Stimulated activated CD8-positive, alpha-beta memory T cell treated with anti-CD3 and anti-CD28 coated beads, Interleukin-4, amount 100 ng/mL, for 24 hours (primary cell): ENCODE measurements around the gene CHMP4A.

Experiments used
- DNase-seq: peaks from one replicate; pipeline ENCODE4 v3.0.0-alpha.2; 2020; ENCODE audit warnings: low read depth

CHMP4A gene

DNA sequence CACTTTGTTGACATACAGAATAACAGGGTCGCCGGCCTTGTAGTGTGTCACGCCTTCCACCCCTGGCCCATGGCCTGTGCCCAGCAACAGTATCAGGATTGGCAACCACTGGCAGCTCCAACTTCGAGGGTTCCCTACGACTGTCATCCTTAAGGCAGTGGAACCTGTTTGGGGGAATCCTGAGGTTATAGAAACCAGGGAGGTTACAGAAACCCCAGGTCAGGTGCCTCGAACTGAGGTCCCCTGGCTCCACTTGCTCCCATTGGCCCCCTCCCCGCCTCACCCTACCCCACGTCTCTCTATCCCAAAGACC lies 18.5 kb downstream of the CHMP4A start:
- DNase-seq = no peak

DNA sequence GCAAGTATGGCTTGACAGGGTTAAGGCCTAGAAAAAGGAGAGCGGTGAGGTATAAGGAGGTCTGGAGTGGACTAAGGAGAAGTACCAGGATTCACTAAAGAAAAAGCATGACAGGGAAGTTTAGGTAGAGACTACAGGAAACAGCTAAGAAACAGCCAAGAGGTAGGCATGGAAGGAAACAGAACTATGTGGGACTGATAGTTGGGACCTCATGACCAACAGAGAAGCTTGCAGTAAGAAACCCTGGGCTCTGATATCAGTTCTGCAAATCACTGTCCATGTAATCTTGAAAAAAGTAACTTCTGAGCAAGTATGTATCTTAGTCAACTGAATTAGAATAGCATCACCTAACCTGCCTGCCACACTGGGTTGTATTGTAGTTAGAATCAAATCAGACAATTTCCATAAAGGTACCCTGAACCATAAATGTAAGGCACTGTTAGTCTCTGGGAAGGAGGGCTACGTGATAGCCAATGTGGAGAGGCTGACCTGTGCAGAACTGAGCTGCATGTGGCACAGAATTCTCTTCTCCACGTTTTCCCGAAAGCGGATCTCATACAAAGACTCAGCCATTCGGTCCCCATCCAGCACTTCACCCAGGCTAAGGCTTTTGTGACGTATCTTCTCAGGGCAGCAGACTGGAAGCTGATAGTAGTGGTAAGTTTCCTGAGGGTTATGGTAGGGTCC lies 19.0 kb downstream of the CHMP4A start:
- no peak for DNase-seq

DNA sequence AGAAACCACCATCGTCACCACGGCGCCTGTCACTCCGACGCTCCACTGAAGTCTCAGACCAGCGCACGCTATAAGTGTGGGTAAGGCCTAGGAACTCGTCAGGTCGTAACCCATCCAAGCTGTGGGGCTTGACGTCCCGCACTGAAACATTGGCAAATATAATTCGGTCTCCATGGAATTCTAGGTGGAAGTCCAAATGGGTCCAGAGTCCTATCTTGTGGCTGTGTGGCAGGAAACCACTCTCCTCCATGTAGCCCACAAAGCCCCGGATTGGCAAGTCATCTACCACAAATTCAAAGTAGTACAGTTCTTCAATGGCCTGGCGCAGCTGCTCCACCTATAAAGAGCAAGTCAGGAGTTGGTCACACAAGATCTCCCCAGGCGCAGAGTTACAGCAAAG lies 20.4 kb downstream of the CHMP4A start:
- DNase-seq = no peak

DNA sequence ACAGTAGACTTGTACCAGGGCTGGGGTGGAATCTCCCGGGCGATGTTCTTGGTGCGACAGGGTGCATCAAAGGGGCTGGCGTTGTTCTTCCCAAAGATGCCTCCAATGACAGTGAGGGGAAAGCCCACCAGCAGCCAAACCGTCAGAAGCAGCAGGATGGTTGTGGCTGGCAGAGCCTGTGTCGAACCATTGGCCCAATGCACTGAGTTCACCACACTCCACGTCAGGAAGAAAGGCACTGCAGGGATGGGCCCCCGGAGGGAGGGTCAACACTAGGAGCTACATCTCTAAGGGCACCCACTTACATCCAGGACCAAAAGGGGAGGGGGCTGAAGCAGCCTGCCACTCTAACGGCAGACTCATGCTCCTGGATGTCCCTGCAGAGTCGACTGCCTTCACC lies 22.9 kb downstream of the CHMP4A start:
- no peak for DNase-seq

DNA sequence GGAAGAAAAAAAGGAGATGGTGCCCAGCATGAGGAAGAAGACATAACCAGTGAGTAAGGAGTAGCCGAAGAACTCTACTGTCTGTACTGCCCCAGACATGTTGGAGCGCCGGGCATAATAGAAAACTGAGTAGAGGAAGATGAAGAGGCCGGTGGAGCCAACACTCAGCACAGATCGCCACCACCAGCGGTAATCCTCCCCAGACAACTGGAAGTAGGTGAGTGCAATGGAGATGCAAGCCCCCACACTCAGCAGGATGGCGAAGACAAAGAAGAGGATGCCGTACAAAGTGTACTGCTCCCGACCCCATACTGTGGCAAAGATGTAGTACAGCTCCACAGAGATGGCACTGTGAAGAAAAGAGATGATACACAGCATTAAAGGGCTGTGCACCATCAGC lies 23.8 kb downstream of the CHMP4A start:
- no peak for DNase-seq

DNA sequence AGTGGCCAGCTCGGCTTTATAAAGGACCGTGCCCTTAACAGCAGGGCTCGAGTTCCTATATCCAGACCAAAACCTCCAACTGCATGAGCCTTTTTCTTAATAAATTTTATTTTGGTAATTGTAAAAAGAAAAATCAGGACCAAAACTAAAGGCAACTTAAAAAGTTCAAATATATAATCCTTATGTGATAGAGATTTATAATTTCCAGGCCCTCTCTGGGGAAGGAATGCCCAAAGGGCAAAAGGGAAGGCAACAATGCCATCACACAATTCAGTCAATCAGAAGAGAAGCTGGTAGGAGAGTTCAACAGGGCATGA lies 24.3 kb downstream of the CHMP4A start:
- no peak for DNase-seq

DNA sequence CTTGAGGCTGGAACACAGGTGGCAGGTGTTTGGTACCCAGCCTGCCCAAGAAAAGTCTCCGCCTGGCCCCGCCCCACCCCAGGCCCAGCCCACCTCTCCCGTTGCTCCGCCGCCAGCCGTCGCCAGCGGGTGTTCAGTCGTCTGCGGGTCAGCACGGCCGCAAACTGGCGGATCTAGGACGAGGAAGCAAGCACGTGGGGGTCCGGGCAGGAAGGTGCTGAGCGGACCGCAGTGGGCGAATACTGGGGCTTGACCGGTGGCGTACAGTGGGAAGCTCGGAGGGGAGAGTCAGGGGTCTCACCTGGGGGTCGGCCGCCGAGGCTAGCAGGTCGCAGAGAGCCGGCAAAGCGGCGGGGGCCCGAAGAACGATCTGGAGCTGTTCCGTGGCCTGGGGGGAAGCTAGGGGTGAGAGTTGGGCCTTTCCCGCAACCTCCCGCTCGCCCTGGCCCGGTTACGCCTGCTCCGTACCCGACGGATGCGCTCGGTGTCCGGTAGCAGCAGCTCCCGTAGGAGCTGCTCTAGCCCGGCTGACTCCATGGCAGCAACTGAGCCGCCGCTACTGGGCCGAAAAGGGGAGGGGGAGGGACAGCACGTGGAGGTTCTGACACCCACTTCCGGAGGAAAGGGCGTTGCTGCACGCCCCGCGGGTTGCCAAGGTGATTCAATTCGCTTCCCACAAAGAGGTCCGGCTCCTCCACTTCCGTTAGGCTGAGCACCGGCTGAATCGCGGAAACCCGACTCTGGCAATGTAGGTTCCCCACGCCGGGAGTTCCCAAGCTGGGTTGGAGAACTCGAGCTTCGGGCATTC lies 24.8 kb downstream of the CHMP4A start, which contains the start of gene IPO4:
IPO4 (minus strand) TSS at position 566 of the 808 bp plus-strand sequence; CDS start at position 537, 29 bp downstream.
- peak; percentile 92 for DNase-seq

DNA sequence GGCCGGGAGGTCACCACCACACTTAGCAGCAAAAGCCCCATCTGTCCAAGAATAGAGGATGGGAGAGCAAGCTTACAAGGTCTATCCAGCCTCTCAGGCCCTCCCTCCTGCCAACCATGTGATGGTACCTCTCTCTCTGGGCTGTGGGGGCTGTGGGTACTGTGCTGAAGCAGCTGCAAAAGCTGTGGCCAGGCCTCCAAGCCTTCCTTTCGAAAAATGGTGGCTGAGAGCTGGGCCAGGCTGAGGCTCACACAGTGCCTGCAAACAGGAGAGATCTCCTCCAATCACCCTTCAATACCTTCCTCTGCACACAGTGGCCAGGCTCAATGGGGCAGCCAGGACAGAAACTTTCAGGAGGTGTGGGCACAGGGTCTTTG lies 25.8 kb downstream of the CHMP4A start:
- DNase-seq = no peak

DNA sequence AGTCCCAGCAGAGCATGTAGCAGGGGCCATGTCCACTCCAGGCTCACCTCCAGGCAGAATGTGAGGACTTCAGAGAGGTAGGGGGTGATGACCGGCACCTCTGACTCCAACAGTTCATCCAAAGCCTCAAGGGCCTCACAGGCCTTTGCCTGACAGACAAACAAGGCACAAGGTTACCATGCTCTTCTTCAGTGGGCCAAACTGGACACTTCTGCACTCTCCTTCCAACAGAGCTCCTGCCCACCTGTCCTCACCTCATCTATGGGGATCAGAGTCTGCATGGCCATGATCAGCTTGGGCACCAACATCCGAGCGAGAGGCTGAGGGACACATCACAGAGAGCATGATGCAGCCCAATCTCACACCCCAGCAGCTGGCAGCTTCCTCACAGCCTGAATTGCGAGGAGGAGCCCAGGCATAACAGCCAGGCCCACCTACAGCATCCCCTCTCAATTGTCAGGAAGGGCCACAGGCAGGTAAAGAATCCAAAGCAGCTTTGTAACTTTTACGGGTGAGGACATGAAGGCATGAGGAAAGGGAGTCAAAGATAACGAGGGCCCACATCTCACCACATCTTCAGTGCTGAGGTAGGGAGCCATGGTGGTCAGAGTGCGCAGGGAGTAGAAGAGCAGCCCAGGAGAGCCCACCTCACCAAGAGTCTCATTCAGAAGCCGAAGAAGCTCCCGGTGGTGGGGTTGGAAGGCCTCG lies 26.3 kb downstream of the CHMP4A start:
- DNase-seq = no peak

DNA sequence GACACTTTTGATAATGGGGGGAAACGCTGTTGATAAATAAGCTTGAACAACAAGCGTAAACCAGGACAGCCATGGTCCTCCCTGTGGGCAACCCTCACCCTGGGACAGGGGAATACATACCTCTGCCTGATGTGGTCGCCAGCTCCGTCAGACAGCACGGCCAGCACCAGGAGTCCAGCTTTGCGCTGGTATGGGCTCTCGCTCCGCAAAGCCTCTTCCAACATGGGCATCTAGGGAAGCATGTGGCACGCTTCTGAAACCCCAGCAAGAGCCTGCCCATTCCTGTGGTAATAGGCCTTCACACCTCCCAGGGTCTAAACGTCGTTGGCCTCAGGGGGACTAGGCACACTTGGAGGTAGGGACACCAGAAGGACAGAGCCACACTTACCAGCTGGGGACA lies 27.5 kb downstream of the CHMP4A start:
- no peak for DNase-seq

DNA sequence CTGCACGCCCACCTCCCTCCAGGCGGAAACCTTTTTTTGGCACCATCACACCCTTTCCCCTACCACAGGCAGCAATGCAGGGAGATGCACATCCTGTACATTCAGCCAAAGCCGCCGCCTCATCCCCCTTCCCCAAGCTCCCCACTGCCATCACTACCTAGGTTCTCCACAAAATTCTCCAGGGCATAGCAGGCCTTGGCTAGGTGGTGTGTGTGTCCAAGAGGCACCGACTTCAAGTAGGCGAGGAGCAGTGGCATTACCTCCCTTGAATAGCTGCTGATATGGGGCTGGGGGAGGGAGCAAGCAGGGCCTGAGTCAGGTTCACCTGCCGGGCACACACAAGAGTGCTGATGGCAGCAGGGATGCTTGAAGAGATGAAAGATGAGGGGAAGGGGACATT lies 28.3 kb downstream of the CHMP4A start:
- DNase-seq = no peak

DNA sequence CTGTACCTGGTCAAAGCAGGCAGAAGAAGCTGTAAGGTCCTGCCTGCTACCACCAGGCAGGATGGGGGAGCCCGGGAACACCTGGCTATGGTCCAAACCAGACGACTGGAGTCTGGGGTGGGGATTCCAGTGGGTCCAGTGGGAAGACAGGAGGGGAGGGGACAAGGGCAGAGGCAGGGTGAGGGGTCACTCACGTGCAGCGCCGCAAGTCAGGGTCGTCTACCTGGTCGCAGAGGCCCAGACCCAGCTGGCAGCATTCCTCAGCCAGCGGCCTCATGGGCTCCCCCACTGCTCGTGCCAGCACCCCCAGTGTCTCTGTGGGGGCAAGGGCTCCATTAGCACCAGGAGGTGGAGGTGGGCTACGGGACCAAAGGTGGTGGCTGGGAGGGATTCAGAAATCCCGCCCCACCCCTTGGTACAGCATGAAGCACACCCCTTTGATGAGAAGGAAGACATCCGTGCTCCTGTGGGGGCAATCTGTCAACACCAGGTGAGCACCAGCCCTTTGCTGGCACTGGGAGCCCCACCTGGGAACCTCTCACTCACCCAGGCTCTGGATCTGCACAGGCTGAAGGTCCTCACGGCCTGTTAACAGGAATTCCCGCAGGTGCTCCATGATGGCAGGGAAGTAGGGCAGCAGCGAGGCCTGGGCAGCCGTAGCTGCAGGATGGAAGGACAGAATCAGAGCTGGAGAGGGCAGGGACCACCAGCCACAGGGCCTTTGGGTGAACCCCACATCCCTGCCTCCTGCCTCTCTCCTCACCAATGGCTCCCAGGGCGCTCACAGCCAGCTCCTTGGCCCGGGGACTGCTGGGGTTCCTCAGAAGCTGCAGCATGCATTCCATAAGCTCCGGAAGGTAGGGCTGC lies 29.0 kb downstream of the CHMP4A start:
- DNase-seq = no peak

DNA sequence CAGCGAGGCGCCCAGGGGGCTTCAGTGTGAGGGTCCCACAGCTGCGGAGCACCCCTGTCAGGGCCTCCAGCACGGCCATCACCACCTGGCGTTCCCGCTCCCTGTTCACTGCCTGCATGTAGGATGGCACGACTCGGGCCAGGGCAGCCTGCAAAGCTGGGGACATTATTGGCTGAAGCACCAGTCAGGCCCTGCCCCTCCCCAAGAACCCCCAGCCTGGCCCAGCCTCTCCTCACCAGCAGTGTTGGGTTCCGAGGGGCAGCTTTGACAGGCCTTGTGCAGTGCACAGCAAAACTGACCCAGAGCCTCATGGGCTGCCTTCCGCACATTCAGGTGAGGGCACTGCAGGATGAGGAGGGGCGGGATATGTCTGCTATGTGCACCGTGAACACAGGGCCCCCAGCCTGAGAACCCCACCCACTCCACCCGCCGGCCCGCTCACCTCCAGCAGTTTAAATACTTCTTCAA lies 30.2 kb downstream of the CHMP4A start:
- no peak for DNase-seq

DNA sequence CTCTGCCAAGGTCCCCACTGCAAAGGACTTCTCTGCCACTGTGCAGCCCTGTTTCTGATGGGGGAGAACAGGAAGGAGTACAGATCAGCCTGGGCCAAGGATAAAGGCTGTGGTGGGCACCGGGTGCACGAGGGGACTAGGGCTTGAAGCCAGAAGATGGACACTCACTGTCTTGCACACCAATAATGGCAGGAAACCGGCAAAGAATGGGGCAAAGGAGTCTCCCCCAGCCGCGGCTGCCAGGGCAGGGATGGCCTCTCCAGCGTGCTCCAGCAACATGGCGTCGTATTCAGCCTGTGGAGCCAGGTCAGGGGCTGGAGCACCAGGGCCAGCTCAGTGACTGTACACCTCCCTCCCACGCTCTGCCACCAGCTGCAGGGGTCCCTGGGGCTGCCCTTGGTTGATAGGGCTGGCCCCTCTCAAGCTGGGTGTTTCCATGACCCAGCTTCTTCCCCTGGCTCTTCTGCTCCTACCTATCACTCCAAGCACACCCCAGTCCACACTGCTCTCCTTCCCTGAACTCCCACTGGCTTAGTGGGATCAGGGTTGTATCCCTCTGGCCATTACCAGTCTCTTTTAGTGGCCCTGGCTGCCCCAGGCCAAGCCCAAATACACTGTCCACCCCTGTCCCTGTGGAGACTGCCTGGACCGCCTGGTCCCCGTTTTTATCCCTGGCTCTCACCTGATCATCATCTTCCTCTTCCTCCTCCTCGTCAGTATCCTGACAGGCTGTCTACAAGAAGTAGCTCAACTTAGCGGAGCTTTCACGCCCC lies 31.0 kb downstream of the CHMP4A start:
- no peak for DNase-seq

DNA sequence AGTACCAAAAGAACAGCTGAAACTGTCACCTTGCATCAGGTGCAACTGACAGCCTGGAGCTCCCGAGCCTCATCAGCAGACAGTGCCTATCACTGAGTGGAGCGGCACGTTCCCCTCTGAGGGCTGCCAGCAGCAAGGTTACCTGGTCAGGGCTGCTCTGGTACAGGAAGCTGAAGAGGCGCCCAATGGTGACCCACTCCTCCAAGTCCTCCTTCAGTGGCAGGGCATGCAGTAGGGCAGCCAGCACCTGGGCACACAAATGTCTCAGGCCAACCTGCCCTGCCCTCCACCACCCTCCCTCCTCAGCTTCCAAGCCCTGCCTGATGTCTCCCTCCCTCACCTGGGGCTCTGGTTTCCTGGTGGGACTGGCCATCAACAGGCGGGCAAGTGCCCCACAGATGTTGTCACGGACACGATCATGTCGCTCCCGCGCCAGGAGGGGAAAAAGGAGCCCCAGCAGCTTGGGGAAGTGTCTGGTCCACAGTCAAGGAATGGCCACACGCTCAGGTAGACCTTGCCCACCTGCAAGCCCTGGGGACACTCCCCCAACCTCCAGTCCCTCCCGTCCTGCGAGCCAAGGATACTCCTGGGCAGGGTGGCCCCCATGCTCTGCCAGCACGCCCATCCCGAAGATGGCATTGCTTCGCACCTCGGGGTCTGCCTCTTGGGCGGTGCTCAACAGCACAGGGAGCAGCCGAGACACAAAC lies 31.8 kb downstream of the CHMP4A start:
- DNase-seq = no peak

DNA sequence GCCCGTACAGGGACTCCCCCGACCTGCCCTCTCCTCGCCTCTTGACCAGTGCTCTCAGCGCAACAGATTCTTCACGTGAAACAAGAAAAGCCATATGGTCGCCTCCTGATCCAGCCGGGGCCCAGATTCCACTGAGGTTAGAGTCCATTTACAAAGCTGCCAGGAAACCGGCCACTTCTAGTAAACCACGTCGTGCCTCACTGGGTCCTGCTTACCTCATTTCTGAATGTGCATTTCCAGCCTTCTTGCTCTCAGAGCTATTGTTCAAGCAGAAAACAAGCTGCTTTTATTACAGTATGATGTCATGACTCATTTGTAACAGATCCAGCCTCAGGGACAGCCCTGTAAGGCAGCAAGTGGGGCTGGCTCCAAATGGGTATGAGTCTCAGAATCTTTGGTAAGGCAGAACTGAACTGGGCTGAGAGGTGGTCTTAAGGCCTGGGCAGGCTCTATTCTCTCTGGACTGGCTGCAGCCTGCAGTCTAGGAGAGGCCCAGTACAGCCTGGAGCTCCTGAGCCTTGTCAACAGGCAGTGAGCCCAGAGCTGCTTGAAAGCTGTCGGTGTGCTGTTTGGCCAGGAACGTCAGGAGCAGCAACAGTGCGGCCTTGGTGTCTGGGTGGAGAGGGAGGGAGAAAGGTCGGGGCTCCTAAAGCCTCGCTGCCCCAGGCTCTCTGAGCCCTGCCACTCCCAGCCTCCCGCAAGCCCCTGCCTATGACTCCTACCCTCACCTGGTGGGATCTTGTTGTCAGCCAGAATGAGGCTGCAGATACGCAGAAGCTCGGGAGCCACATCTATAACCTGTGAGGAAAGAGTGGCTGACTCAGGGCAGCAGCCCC lies 33.1 kb downstream of the CHMP4A start:
- no peak for DNase-seq

DNA sequence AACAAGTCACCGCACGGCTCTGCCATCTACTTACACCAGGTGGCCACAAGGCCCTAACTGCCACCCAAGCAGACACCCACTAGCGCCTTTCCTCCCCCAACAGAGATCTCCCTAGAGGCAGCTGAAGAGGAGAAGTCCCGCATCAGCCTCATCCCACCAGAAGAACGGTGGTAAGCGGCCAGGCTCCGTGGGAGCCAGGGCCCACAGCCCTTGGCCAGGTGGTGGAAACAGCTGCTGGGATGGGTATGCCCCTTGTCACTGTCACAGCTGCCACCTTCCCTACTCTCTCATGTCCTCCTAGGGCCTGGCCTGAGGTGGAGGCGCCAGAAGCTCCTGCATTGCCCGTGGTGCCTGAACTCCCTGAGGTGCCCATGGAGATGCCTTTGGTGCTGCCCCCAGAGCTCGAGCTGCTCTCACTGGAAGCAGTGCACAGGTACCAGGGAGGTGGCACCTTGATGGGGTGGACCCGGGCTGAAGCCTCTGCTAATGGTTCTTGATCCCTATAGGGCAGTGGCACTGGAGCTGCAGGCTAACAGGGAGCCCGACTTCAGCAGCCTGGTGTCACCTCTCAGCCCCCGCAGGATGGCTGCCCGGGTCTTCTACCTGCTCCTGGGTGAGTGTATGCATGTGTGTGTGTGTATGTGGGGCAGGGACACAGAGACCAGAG lies 33.9 kb downstream of the CHMP4A start:
- DNase-seq = no peak

DNA sequence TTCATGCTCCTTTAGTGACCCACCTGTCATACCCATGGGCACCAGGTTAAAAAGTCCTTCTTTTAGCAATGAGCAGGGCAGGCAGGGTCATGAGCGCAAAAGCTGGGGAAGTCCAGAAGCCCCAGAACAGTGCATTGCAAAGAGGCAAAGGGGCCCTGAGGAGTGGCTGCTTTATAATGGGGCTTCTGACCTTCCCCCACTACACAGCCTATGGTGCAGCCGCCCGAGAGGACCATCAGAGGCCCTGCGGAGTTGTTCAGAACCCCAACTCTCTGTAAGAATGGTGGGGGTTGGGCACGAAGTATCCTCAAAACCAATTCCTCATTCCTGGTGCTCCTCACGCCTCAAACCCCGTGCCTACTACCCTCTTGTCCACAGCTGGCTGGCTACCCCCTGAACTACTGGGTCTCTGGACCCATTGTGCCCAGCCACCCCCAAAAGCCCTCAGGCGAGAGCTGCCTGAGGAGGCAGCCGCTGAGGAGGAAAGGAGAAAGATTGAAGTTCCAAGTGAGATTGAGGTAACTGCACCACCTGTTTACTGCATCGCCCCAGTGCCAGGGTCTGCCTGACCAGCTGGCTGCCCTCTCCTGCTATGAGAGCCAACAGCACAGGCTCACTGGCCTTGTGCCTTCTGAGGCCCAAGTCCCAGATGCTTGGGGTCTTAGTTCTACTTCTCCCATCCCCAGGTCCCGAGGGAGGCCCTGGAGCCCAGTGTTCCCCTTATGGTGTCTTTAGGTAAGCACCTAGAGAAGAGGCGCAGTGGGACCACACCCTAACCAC lies 34.7 kb downstream of the CHMP4A start:
- no peak for DNase-seq

DNA sequence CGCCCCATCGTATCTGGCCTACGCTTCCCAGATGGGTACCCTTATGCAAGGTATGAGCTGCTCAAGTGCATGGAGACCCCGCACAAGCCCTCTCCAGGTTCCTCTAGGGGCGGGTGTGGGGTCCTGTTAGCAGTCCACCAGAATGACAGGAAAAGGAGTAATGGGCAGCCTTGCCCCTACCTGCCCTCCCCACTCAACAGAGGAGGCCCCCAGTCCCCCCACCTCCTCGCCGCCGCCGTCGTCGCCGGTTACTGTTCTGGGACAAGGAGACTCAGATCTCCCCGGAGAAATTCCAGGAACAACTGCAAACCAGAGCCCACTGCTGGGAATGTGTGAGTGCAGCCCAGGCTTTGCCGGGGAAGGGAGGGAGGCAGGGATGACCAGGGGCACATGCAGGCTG lies 35.4 kb downstream of the CHMP4A start:
- no peak for DNase-seq
